ENCODE measurements around the gene PXDN.
"Not testable (repeated sequence)": the region's sequence is repeated elsewhere in the genome, so short reads cannot be mapped to it uniquely, and the experiment has no call there.

Gene PXDN

GRCh38 chr2:1680222-1681016 lies 63.9 kb downstream of the PXDN start:
- Histone ChIP-seq H3K9me3 (ENCODE audit: control insufficient read depth, insufficient read depth, low read length) (no peaks in the 10 kb centered on the region), H3K9ac (ENCODE audit: low read depth, low read length) (no peak overlapping the region), H3K36me3 (ENCODE audit: insufficient read depth, low read length) (peaks cover 24% of the 10 kb centered on the region), H3K4me1 (ENCODE audit: insufficient read depth, low read length) (peaks cover 1% of the 10 kb centered on the region; the same call in 1 of the 2 replicates)

GRCh38 chr2:1679488-1680039 lies 64.8 kb downstream of the PXDN start:
- H3K9ac ChIP-seq (ENCODE audit: low read depth, low read length); H3K9me3 ChIP-seq (ENCODE audit: control insufficient read depth, insufficient read depth, low read length); H3K4me1 ChIP-seq (ENCODE audit: insufficient read depth, low read length): not testable (repeated sequence)
- H3K36me3 ChIP-seq (ENCODE audit: insufficient read depth, low read length), result peaks cover 24% of the 10 kb centered on the region

DNA sequence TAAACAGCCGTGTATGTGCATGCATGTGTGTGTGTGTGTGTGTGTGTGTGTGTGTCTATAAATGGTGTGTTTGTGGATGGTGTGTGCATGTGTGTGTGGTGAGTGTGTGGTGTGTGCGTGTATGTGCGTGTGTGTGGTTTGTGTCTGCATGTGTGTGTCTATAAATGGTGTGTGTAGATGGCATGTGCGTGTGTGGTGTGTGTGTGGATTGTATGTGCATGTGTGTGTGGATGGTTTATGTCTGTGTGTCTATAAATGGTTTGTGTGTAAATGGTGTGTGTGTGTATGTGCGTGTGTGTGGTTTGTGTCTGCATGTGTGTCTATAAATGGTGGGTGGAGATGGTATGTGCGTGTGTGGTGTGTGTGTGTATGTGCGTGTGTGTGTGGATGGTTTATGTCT lies 65.2 kb downstream of the PXDN start:
- not testable (repeated sequence) for H3K4me1 ChIP-seq (ENCODE audit: insufficient read depth, low read length); H3K9me3 ChIP-seq (ENCODE audit: control insufficient read depth, insufficient read depth, low read length); H3K9ac ChIP-seq (ENCODE audit: low read depth, low read length)
- peaks cover 24% of the 10 kb centered on the region for H3K36me3 ChIP-seq (ENCODE audit: insufficient read depth, low read length)

GRCh38 chr2:1678609-1679008 lies 65.7 kb downstream of the PXDN start:
- Histone ChIP-seq H3K4me1 (ENCODE audit: insufficient read depth, low read length) (no peaks in the 10 kb centered on the region), H3K9ac (ENCODE audit: low read depth, low read length) (no peak overlapping the region), H3K9me3 (ENCODE audit: control insufficient read depth, insufficient read depth, low read length) (no peaks in the 10 kb centered on the region), H3K36me3 (ENCODE audit: insufficient read depth, low read length) (peaks cover 26% of the 10 kb centered on the region)

GRCh38 chr2:1677821-1678165 lies 66.5 kb downstream of the PXDN start:
- no peaks in the 10 kb centered on the region for H3K4me1 ChIP-seq (ENCODE audit: insufficient read depth, low read length)
- peaks cover 28% of the 10 kb centered on the region for H3K36me3 ChIP-seq (ENCODE audit: insufficient read depth, low read length)
- no peaks in the 10 kb centered on the region for H3K9me3 ChIP-seq (ENCODE audit: control insufficient read depth, insufficient read depth, low read length)
- H3K9ac ChIP-seq (ENCODE audit: low read depth, low read length), result no peak overlapping the region

- H3K9me3 ChIP-seq (ENCODE audit: control insufficient read depth, insufficient read depth, low read length), result no peaks in the 10 kb centered on the region
- no peak overlapping the region for H3K9ac ChIP-seq (ENCODE audit: low read depth, low read length)
- no peaks in the 10 kb centered on the region for H3K4me1 ChIP-seq (ENCODE audit: insufficient read depth, low read length)
- H3K36me3 ChIP-seq (ENCODE audit: insufficient read depth, low read length), result peaks cover 27% of the 10 kb centered on the region
These were observed 67.1 kb downstream of the PXDN start for GRCh38 chr2:1676913-1677820.

- no peaks in the 10 kb centered on the region for H3K9me3 ChIP-seq (ENCODE audit: control insufficient read depth, insufficient read depth, low read length)
- no peak overlapping the region for H3K9ac ChIP-seq (ENCODE audit: low read depth, low read length)
- no peaks in the 10 kb centered on the region for H3K4me1 ChIP-seq (ENCODE audit: insufficient read depth, low read length)
- peaks cover 30% of the 10 kb centered on the region for H3K36me3 ChIP-seq (ENCODE audit: insufficient read depth, low read length)
These were observed 68.0 kb downstream of the PXDN start for GRCh38 chr2:1676091-1676912.

- H3K36me3 ChIP-seq (ENCODE audit: insufficient read depth, low read length), result peaks cover 30% of the 10 kb centered on the region
- H3K4me1 ChIP-seq (ENCODE audit: insufficient read depth, low read length), result no peaks in the 10 kb centered on the region
- no peak overlapping the region for H3K9ac ChIP-seq (ENCODE audit: low read depth, low read length)
- H3K9me3 ChIP-seq (ENCODE audit: control insufficient read depth, insufficient read depth, low read length), result no peaks in the 10 kb centered on the region
These were observed 68.7 kb downstream of the PXDN start for GRCh38 chr2:1675633-1676032.

DNA sequence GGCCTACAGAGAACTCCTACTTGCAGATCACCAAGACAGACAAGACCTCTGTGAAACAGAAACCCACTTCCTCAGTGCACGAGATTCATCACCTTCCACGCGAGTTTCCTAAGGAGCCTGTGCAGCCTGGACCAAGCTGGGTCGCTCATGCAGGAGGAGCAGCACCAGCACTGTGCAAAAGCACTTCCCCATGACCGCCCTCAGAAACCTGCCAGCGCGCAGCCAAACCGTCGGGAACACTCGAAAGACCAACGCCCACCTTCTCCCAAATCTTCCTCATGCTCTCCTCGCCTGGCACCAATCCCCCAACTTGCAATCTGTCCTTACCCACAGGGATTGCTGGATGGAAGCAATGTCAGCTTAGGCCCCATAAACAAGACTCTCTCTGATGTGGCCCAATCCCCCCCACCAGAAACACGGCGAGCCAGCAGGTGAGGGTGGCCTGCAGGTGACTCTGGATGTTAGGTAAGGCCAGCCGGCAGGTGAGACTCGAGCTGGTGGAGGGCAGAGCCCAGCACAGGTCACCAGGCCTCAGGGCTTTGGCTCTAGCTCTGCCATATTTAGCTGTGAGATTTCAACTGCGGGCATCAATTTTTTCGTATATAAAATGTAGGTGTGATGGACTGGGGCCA lies 69.4 kb downstream of the PXDN start:
- no peak overlapping the region for H3K9ac ChIP-seq (ENCODE audit: low read depth, low read length)
- H3K36me3 ChIP-seq (ENCODE audit: insufficient read depth, low read length), result peaks cover 29% of the 10 kb centered on the region
- H3K4me1 ChIP-seq (ENCODE audit: insufficient read depth, low read length), result no peaks in the 10 kb centered on the region

DNA sequence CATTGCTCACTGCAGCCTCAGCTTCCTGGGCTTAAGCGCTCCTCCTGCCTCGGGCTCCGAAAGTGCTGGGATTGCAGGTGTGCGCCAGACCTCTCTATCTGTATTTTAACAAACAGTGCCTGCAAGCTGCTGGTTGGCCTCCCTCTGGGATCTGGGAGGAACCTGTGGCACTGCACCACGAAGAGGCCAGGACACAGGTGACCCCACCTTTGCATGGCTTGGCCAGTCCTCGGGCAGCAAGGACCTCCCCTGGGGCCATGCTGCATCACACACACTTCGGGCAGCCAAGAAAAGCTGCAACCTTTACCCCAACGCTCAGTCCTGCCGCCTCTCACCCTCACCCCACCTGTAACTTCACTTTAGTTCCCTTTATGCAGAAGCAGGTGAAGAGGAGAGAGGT lies 70.0 kb downstream of the PXDN start:
- H3K4me1 ChIP-seq (ENCODE audit: insufficient read depth, low read length), result no peaks in the 10 kb centered on the region
- H3K9me3 ChIP-seq (ENCODE audit: control insufficient read depth, insufficient read depth, low read length), result no peaks in the 10 kb centered on the region
- H3K9ac ChIP-seq (ENCODE audit: low read depth, low read length), result no peak overlapping the region
- peaks cover 24% of the 10 kb centered on the region for H3K36me3 ChIP-seq (ENCODE audit: insufficient read depth, low read length)

More for the DNA sequence above, 69.4 kb downstream of the PXDN start:
- no peaks in the 10 kb centered on the region for H3K9me3 ChIP-seq (ENCODE audit: control insufficient read depth, insufficient read depth, low read length)

- H3K4me1 ChIP-seq (ENCODE audit: insufficient read depth, low read length), result no peaks in the 10 kb centered on the region
- no peak overlapping the region for H3K9ac ChIP-seq (ENCODE audit: low read depth, low read length)
- peaks cover 20% of the 10 kb centered on the region for H3K36me3 ChIP-seq (ENCODE audit: insufficient read depth, low read length)
These were observed 71.0 kb downstream of the PXDN start for GRCh38 chr2:1673160-1673944.

GRCh38 chr2:1672738-1673137 lies 71.6 kb downstream of the PXDN start:
- Histone ChIP-seq H3K4me1 (ENCODE audit: insufficient read depth, low read length) (no peaks in the 10 kb centered on the region), H3K9me3 (ENCODE audit: control insufficient read depth, insufficient read depth, low read length) (no peaks in the 10 kb centered on the region), H3K9ac (ENCODE audit: low read depth, low read length) (no peak overlapping the region), H3K36me3 (ENCODE audit: insufficient read depth, low read length) (peaks cover 18% of the 10 kb centered on the region)

More at GRCh38 chr2:1673160-1673944, 71.0 kb downstream of the PXDN start:
- H3K9me3 ChIP-seq (ENCODE audit: control insufficient read depth, insufficient read depth, low read length), result no peaks in the 10 kb centered on the region

- peaks cover 15% of the 10 kb centered on the region for H3K36me3 ChIP-seq (ENCODE audit: insufficient read depth, low read length)
- H3K9me3 ChIP-seq (ENCODE audit: control insufficient read depth, insufficient read depth, low read length), result no peaks in the 10 kb centered on the region
- no peaks in the 10 kb centered on the region for H3K4me1 ChIP-seq (ENCODE audit: insufficient read depth, low read length)
These were observed 72.4 kb downstream of the PXDN start for GRCh38 chr2:1671916-1672315.

More at GRCh38 chr2:1671916-1672315, 72.4 kb downstream of the PXDN start:
- no peak overlapping the region for H3K9ac ChIP-seq (ENCODE audit: low read depth, low read length)

Measured in ES-I3 (cell line).